D341Med (cell line): ENCODE results near the gene C1orf210.

ENCODE experiments used
- DNase-seq: peaks from one replicate; pipeline ENCODE4 v3.0.0; 2012; ENCODE audit warnings: low spot score

Gene C1orf210

GRCh38 chr1:43312212-43312623 lies 26.8 kb upstream of the C1orf210 start:
- no peak for DNase-seq

GRCh38 chr1:43311521-43311920 lies 26.1 kb upstream of the C1orf210 start:
- DNase-seq = no peak

- DNase-seq = no peak
Measured at GRCh38 chr1:43309405-43310025, 24.1 kb upstream of the C1orf210 start.

GRCh38 chr1:43308635-43309404 lies 23.4 kb upstream of the C1orf210 start:
- DNase-seq = no peak

GRCh38 chr1:43307458-43308158 lies 22.2 kb upstream of the C1orf210 start:
- DNase-seq = no peak

- DNase-seq = no peak
Measured at GRCh38 chr1:43306688-43307457, 21.5 kb upstream of the C1orf210 start.

GRCh38 chr1:43305926-43306687 lies 20.7 kb upstream of the C1orf210 start:
- no peak for DNase-seq

GRCh38 chr1:43305461-43305860 lies 20.1 kb upstream of the C1orf210 start:
- DNase-seq = no peak

- DNase-seq = no peak
Measured at GRCh38 chr1:43304771-43305300, 19.5 kb upstream of the C1orf210 start.

GRCh38 chr1:43304314-43304681 lies 18.9 kb upstream of the C1orf210 start:
- no peak for DNase-seq

- no peak for DNase-seq
Measured at GRCh38 chr1:43303471-43304313, 18.3 kb upstream of the C1orf210 start.

GRCh38 chr1:43302721-43303470 lies 17.5 kb upstream of the C1orf210 start:
- DNase-seq = no peak

GRCh38 chr1:43302201-43302600 lies 16.8 kb upstream of the C1orf210 start:
- DNase-seq = no peak

- no peak for DNase-seq
Measured at GRCh38 chr1:43300378-43301094, 15.2 kb upstream of the C1orf210 start, which contains the start of gene TIE1. TIE1 (plus strand) TSS chr1:43300982; CDS start chr1:43301072, 90 bp downstream.

GRCh38 chr1:43299101-43299500 lies 13.7 kb upstream of the C1orf210 start:
- no peak for DNase-seq

- DNase-seq = no peak
Measured at GRCh38 chr1:43298055-43298454, 12.7 kb upstream of the C1orf210 start.

GRCh38 chr1:43296207-43296606 lies 10.8 kb upstream of the C1orf210 start:
- no peak for DNase-seq

GRCh38 chr1:43294761-43295160 lies 9.4 kb upstream of the C1orf210 start:
- DNase-seq = no peak
